Thoracic aorta endothelial cell (primary cell): ENCODE results near the gene SLC48A1. TPM values are rescaled to one million over a fixed set of nuclear protein-coding genes. Genes with fewer than 3 reads are reported as not detected.

Source experiments
- total RNA-seq: library from RNA; depleted of rRNA; stranded (reverse); fragments of >200 nt; gene quantifications from 2 replicates; pipeline ENCODE4 v1.2.3, GENCODE V29; 2012

SLC48A1 gene
- total RNA-seq: 13.0 and 17.5 TPM in 2 replicates

DNA sequence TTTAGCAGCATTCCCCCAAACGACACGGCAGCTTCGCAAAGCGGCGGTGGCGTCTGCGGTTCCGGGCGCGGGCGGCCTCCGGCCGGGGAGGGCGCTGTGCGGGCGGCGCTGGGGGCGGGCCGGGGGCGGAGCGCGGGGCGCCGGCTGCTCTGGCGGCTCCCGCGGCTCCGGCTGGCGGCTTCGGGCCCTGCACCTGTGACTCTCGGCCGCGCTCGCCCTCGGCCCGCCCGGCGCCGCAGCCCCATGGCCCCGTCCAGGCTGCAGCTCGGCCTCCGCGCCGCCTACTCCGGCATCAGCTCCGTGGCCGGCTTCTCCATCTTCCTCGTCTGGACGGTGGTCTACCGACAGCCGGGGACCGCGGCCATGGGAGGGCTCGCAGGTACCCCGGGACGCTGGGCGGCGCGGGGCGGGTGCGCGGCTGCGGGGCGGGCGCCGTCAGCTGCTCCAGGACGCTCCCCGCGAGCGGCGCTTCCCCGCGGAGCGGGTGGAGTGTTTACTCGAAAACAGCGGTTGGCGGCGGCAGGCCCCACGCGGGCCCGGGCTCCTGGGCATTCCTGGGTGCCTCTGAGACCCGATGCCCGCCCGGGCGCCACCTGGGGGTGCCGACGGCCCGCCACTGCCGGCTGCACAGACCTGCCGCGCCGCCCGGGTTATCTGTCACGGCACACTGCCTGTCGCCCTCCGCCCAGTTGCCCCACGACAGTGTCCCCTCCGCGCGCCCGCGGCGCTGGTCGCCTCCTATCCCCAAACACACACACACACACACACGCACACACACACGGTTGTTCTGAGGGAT is at the start of gene SLC48A1:
Gene SLC48A1 (plus strand): TSS at position 177 of the 796 bp plus-strand sequence. CDS start 67 bp downstream, at position 244.

DNA sequence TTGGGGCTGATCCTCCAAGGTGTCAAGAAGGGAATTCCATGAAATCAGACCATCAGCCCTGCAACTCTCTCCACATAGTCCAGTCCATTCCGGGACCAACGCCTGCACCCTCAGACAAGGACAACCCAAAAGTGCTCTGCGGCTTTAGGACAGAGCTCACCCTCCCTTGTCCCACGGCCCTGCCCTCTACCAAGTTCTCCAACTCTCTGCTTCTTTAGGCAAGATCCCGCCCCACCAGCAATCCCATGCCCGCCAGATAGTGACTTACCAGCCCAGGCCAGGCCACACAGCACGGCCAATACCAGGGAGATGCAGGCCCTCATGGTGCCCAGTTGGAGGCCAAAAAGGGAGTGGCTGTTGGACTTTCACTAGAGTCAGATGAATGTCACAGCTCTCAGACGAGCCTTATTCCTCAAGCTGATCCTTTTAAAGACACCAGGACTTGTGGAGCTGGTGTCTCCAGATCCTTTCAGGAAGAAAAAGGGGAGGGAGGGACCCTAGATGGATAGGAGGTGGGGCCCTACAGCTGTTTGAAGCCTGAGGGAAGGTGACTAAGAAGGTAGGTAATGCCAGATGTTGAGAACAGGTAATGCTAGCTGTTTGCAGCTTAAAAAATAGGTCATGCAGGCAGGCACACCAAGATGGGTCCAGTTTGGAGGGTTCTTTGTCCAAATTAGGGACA is 47.8 kb upstream of the SLC48A1 start, which contains the start of gene ENDOU:
Gene ENDOU (minus strand): TSS at position 400 of the 682 bp plus-strand sequence. CDS start 77 bp downstream, at position 323.

DNA sequence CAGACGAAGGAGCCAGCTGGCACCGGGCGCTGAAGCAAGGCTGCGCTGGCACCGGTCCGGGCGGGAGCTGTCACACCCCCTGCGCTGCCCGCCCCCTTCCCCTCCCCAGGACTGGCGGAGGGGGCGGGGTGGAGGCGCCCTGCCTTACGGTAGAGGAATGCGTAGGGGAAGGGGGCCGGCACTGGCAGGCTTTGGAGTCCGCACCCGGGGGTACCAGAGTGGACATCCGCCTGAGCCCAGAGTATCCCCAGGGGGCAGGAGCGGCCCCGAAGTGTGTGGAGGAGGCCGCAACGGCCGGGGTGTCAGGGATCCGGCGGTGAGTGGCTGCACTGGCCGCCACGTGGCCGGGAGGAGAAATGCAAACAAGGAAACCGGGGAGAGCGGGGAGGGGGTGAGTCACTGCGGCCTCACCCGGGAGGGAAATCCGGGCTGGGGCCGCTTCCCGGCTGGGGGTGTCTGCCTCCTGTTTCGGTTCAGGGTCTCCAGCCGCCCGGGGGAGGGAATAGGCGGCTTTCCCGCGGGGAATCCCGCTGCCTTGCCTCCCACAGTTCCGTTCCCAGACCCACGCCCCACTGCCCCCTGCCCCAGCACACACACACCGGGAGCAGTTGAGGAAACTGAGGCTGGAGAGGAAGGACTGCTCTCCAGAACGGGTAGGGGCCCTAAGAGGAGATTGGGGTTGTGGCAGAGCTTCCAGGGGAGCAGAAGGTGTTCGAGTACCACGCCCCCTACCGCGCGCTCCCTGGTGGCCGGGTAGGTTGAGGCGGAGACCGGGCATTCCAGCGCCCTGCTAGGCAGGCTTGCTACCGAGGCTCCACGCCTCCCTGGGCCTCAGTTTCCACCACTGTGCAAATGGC is 14.0 kb upstream of the SLC48A1 start, which contains the start of gene RAPGEF3:
Gene RAPGEF3 (minus strand): TSS at position 47 of the 857 bp plus-strand sequence. CDS start 324 bp downstream, outside the sequence.

DNA sequence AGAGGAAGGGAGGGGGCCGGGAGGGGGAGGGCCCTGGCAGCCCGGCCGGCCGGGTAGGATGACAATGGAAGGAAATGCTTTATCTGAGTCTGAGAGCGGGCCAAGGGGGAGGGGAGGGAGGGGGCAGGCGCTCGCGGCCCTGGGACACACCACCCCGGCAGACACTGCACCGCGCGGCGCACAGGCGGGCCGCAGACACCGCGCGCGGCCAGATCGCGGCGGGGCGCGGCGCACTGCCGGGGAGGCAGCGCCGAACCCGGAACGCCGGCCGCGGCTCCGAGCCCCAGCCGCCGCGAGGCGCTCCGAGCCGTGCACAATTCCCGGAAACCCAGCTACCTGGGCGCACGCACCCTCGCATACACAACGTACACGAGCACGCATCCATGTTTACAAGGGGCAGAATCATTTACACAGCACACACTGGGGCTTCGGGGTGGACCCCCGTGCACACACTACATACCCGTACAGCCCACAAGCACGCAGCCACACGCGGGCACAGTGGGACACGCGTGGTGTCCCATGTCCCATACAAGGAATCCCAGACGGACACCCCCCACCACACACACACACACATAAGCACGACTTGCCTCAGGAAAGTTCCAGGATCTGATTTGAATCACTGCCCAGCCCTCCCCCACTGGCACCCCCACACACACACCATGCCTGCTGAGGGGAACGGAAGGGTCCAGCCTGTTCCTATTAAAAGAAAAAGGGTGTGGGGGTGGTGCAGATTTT is 47.0 kb downstream of the SLC48A1 start, which contains the start of gene HDAC7:
Gene HDAC7 (minus strand): TSS at position 8 of the 735 bp plus-strand sequence. CDS start 118 bp downstream, outside the sequence.

Other genes starting within 250 kb of the SLC48A1 start
- gene RPAP3, start 67.2 kb upstream of the SLC48A1 start, total RNA-seq: 25.8 and 29.8 TPM in 2 replicates
- 0.13 TPM in 1 of 2 replicates, not detected in the other for gene ENDOU, start 47.7 kb upstream of the SLC48A1 start, total RNA-seq
- 24.3 and 43.9 TPM in 2 replicates for gene RAPGEF3, start 14.4 kb upstream of the SLC48A1 start, total RNA-seq
- gene HDAC7, start 46.7 kb downstream of the SLC48A1 start, total RNA-seq: 85.6 and 92.7 TPM in 2 replicates
- 0.80 and 1.1 TPM in 2 replicates for gene VDR, start 131.8 kb downstream of the SLC48A1 start, total RNA-seq
- gene TMEM106C, start 190.4 kb downstream of the SLC48A1 start, total RNA-seq: 62.0 and 104 TPM in 2 replicates
- gene COL2A1, start 231.2 kb downstream of the SLC48A1 start, total RNA-seq: not detected in 2 replicates